HepG2 (cell line): ENCODE measurements around the gene NAPEPLD. TPM values are rescaled to one million over a fixed set of nuclear protein-coding genes. Genes with fewer than 3 reads are reported as not detected.

ENCODE experiments used
- BHLHE40 ChIP-seq: IDR thresholded peaks from 2 replicates; pipeline ENCODE4 v1.6.1; 2011; ENCODE audit warnings: low read length, improper control_type of control experiment
- MED13 ChIP-seq: sonication (generic); formaldehyde crosslinking; IDR thresholded peaks from 2 replicates; pipeline ENCODE4 v1.5.0; 2020; ENCODE audit warnings: missing genetic modification reagents
- TAF1 ChIP-seq: sonication (generic); formaldehyde crosslinking; IDR thresholded peaks from 2 replicates; pipeline ENCODE4 v1.4.0; 2020; ENCODE audit warnings: missing genetic modification reagents
- ZFP41 ChIP-seq: sonication (generic); formaldehyde crosslinking; IDR thresholded peaks from 2 replicates; pipeline ENCODE4 v1.4.0; 2020; ENCODE audit warnings: mild to moderate bottlenecking, missing genetic modification reagents, borderline replicate concordance
- ZNF160 ChIP-seq: sonication (generic); formaldehyde crosslinking; IDR thresholded peaks from 2 replicates; pipeline ENCODE4 v1.8.0; 2022; ENCODE audit warnings: mild to moderate bottlenecking, inconsistent platforms, missing genetic modification reagents
- ZNF354B ChIP-seq: sonication (generic); formaldehyde crosslinking; IDR thresholded peaks from 2 replicates; pipeline ENCODE4 v1.8.0; 2022; ENCODE audit warnings: mild to moderate bottlenecking, missing genetic modification reagents
- ZNF382 ChIP-seq: sonication (generic); formaldehyde crosslinking; IDR thresholded peaks from 2 replicates; pipeline ENCODE4 v1.5.0; 2020; ENCODE audit warnings: missing genetic modification reagents, mild to moderate bottlenecking, borderline replicate concordance
- ZNF780A ChIP-seq: sonication (generic); formaldehyde crosslinking; IDR thresholded peaks from 2 replicates; pipeline ENCODE4 v1.8.0; 2022; ENCODE audit warnings: mild to moderate bottlenecking, missing genetic modification reagents, moderate library complexity
- polyA plus RNA-seq, 8 experiments: library from polyadenylated mRNA; depleted of rRNA in 3 of 8; stranded (reverse) in 7 of 8; unstranded in 1 of 8; fragments of >200 nt; fragmentation: Illumina TruSeq in 4 of 8; extraction: Trizol in 4 of 8; gene quantifications; 2 replicates each; pipeline versions ENCODE4 v1.2.1 to v1.2.3, GENCODE V29; 2011 to 2016; ENCODE audit warnings: low read depth in 4 of 8, missing spikeins in 1 of 8, mixed read lengths in 1 of 8; ENCODE audit not compliant: insufficient read depth in 1 of 8
- total RNA-seq, 5 experiments: library from RNA; depleted of rRNA; stranded (reverse); fragments of >200 nt; fragmentation: Illumina TruSeq; extraction: Trizol; gene quantifications; 2 replicates each; pipeline ENCODE4 v1.2.3, GENCODE V29; 2016; ENCODE audit warnings: low read depth in 1 of 5
- TF ChIP-seq, protein P1 (sequence below): IDR thresholded peaks from 2 replicates; pipeline ENCODE4 v1.6.1; 2016; ENCODE audit warnings: low read depth, borderline replicate concordance
- TF ChIP-seq, protein P2 (sequence below): sonication (generic); formaldehyde crosslinking; IDR thresholded peaks from 2 replicates; pipeline ENCODE4 v1.4.0; 2020; ENCODE audit warnings: missing genetic modification reagents
- TF ChIP-seq, protein P3 (sequence below): sonication (generic); formaldehyde crosslinking; IDR thresholded peaks from 2 replicates; pipeline ENCODE4 v1.4.0; 2020; ENCODE audit warnings: missing genetic modification reagents, borderline replicate concordance
- TF ChIP-seq, protein P4 (sequence below): sonication (generic); formaldehyde crosslinking; IDR thresholded peaks from 2 replicates; pipeline ENCODE4 v1.4.0; 2020; ENCODE audit warnings: missing genetic modification reagents
- TF ChIP-seq, protein P5 (sequence below), 2 experiments: IDR thresholded peaks; 2 replicates each; pipeline ENCODE4 v1.6.1; 2011 to 2012; ENCODE audit warnings: low read length in 2 of 2, borderline replicate concordance in 1 of 2, low read depth in 1 of 2, mild to moderate bottlenecking in 1 of 2, moderate library complexity in 1 of 2
- TF ChIP-seq, protein P6 (sequence below): sonication (generic); formaldehyde crosslinking; IDR thresholded peaks from 2 replicates; pipeline ENCODE4 v1.5.0; 2020; ENCODE audit warnings: missing genetic modification reagents, mild to moderate bottlenecking, borderline replicate concordance
- TF ChIP-seq, protein P7 (sequence below): sonication (generic); formaldehyde crosslinking; IDR thresholded peaks from 2 replicates; pipeline ENCODE4 v1.5.0; 2020; ENCODE audit warnings: missing genetic modification reagents

The NAPEPLD gene
- total and polyA plus RNA-seq, 2 of the 13 experiments (the other 11 are each of a cell fraction or from before 2014, with no cell fraction given) = 3.4 to 5.6 TPM

DNA sequence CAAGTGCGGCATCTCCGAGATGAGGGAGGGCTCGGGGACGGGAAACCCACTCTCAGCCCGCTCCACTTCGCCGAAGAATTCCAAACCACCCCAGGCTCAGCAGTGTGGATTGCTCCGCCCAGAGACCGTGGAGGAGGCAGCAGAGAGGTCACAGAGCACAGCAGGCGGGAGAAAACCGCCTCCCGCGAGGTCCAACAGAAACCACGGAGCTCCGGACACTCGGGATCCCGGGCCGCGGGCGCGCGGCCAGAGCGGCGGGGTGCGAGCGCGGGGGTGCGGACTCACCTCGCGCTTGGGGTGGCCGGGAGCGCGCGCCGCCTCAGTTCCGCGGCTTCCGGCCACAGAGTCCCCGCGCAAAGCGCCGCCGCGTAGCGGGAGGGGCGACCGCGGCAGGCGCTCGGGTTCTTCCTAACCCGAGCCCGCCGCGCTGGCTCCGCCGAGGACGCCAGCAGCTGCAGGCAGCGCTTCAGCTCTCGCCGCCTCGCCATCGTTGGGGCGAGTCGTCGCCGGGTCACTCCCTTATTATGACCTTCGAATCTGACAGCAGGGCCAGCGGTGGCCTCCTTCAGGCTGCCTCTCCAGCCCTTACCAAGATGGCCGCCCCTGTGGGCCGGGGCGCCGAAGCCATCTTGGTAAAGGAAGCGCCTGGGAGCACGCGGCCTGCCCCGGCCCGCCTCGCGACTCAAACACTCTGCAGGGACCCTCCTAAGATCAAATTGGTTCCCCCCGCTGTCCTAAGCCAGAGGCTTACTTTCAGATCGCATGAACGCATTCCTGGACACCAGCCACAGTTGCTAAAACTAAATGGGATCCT, at the start of gene NAPEPLD (continued):
- TF ChIP-seq, protein P1, sequence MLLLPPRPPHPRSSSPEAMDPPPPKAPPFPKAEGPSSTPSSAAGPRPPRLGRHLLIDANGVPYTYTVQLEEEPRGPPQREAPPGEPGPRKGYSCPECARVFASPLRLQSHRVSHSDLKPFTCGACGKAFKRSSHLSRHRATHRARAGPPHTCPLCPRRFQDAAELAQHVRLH (CRISPR knock-in tag) = peak; percentile 47
- TF ChIP-seq, protein P2, sequence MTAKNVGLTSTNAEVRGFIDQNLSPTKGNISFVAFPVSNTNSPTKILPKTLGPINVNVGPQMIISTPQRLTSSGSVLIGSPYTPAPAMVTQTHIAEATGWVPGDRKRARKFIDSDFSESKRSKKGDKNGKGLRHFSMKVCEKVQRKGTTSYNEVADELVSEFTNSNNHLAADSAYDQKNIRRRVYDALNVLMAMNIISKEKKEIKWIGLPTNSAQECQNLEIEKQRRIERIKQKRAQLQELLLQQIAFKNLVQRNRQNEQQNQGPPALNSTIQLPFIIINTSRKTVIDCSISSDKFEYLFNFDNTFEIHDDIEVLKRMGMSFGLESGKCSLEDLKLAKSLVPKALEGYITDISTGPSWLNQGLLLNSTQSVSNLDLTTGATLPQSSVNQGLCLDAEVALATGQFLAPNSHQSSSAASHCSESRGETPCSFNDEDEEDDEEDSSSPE (CRISPR knock-in tag) = peak; percentile 53
- no peak; the same call in 1 of the 2 replicates for TF ChIP-seq BHLHE40
- TF ChIP-seq, protein P3, sequence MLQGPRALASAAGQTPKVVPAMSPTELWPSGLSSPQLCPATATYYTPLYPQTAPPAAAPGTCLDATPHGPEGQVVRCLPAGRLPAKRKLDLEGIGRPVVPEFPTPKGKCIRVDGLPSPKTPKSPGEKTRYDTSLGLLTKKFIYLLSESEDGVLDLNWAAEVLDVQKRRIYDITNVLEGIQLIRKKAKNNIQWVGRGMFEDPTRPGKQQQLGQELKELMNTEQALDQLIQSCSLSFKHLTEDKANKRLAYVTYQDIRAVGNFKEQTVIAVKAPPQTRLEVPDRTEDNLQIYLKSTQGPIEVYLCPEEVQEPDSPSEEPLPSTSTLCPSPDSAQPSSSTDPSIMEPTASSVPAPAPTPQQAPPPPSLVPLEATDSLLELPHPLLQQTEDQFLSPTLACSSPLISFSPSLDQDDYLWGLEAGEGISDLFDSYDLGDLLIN = peak; percentile 29; the same call in 1 of the 2 replicates
- TF ChIP-seq ZNF780A (CRISPR knock-in tag) = 0 out of 2 replicates have a peak, but pooled peaks have one; percentile 6
- TF ChIP-seq, protein P4, sequence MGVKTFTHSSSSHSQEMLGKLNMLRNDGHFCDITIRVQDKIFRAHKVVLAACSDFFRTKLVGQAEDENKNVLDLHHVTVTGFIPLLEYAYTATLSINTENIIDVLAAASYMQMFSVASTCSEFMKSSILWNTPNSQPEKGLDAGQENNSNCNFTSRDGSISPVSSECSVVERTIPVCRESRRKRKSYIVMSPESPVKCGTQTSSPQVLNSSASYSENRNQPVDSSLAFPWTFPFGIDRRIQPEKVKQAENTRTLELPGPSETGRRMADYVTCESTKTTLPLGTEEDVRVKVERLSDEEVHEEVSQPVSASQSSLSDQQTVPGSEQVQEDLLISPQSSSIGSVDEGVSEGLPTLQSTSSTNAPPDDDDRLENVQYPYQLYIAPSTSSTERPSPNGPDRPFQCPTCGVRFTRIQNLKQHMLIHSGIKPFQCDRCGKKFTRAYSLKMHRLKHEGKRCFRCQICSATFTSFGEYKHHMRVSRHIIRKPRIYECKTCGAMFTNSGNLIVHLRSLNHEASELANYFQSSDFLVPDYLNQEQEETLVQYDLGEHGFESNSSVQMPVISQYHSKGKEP (CRISPR knock-in tag) = no peak
- TF ChIP-seq, protein P5, sequence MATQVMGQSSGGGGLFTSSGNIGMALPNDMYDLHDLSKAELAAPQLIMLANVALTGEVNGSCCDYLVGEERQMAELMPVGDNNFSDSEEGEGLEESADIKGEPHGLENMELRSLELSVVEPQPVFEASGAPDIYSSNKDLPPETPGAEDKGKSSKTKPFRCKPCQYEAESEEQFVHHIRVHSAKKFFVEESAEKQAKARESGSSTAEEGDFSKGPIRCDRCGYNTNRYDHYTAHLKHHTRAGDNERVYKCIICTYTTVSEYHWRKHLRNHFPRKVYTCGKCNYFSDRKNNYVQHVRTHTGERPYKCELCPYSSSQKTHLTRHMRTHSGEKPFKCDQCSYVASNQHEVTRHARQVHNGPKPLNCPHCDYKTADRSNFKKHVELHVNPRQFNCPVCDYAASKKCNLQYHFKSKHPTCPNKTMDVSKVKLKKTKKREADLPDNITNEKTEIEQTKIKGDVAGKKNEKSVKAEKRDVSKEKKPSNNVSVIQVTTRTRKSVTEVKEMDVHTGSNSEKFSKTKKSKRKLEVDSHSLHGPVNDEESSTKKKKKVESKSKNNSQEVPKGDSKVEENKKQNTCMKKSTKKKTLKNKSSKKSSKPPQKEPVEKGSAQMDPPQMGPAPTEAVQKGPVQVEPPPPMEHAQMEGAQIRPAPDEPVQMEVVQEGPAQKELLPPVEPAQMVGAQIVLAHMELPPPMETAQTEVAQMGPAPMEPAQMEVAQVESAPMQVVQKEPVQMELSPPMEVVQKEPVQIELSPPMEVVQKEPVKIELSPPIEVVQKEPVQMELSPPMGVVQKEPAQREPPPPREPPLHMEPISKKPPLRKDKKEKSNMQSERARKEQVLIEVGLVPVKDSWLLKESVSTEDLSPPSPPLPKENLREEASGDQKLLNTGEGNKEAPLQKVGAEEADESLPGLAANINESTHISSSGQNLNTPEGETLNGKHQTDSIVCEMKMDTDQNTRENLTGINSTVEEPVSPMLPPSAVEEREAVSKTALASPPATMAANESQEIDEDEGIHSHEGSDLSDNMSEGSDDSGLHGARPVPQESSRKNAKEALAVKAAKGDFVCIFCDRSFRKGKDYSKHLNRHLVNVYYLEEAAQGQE (IDR thresholded peaks at IDR 0.05; ENCODE audit: borderline replicate concordance in 1 of 2, low read depth in 1 of 2, low read length in 2 of 2) = no peak
- no peak for TF ChIP-seq ZNF382 (CRISPR knock-in tag)
- 0 out of 2 replicates have a peak, but pooled peaks have one; percentile 37 for TF ChIP-seq ZFP41 (CRISPR knock-in tag)
- no peak for TF ChIP-seq ZNF160 (CRISPR knock-in tag)
- TF ChIP-seq, protein P6, sequence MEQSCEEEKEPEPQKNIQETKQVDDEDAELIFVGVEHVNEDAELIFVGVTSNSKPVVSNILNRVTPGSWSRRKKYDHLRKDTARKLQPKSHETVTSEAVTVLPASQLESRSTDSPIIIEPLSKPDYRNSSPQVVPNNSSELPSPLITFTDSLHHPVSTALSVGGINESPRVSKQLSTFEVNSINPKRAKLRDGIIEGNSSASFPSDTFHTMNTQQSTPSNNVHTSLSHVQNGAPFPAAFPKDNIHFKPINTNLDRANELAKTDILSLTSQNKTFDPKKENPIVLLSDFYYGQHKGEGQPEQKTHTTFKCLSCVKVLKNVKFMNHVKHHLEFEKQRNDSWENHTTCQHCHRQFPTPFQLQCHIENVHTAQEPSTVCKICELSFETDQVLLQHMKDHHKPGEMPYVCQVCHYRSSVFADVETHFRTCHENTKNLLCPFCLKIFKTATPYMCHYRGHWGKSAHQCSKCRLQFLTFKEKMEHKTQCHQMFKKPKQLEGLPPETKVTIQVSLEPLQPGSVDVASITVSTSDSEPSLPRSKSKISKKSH (CRISPR knock-in tag) = no peak
- TF ChIP-seq MED13 (CRISPR knock-in tag) = no peak; the same call in 1 of the 2 replicates
- TF ChIP-seq, protein P7, sequence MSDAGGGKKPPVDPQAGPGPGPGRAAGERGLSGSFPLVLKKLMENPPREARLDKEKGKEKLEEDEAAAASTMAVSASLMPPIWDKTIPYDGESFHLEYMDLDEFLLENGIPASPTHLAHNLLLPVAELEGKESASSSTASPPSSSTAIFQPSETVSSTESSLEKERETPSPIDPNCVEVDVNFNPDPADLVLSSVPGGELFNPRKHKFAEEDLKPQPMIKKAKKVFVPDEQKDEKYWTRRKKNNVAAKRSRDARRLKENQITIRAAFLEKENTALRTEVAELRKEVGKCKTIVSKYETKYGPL (CRISPR knock-in tag) = peak; percentile 64; the same call in 1 of the 2 replicates
- no peak for TF ChIP-seq ZNF354B (CRISPR knock-in tag)
- peak; percentile 58; the same call in 1 of the 2 replicates for TF ChIP-seq TAF1 (CRISPR knock-in tag)
